Spleen (tissue), 11 donors: ENCODE data around the gene PRR33. TPM values are rescaled to one million over a fixed set of nuclear protein-coding genes. Genes with fewer than 3 reads are reported as not detected.

Experiments used
- DNase-seq: peaks from one replicate; pipeline ENCODE4 v3.0.0-alpha.2; 2020
- H3K27ac ChIP-seq, 8 donors: fragments of 200-600 bp; sonication (generic) in 7 of 8; 1 replicate in 4 of 8; 2 replicates in 4 of 8; pipeline versions ENCODE4 v1.5.0 to v1.8.0; 2016 to 2021; ENCODE audit warnings: inconsistent platforms in 4 of 8, mild to moderate bottlenecking in 4 of 8, moderate library complexity in 1 of 8
- H3K27me3 ChIP-seq, 7 donors: fragments of 200-600 bp; sonication (generic) in 6 of 7; replicated peaks in 1 of 7; 1 replicate in 4 of 7; 2 replicates in 3 of 7; pipeline versions ENCODE4 v1.5.0 to v1.8.0; 2016 to 2021; ENCODE audit warnings: inconsistent platforms in 3 of 7, mild to moderate bottlenecking in 1 of 7
- H3K36me3 ChIP-seq, 6 donors: fragments of 200-600 bp; sonication (generic) in 5 of 6; 1 replicate in 4 of 6; 2 replicates in 2 of 6; pipeline versions ENCODE4 v1.5.0 to v1.8.0; 2016 to 2021; ENCODE audit warnings: inconsistent platforms in 2 of 6
- H3K4me1 ChIP-seq, 6 donors: fragments of 200-600 bp; sonication (generic) in 5 of 6; 1 replicate in 3 of 6; 2 replicates in 3 of 6; pipeline versions ENCODE4 v1.5.0 to v1.8.0; 2016 to 2021; ENCODE audit warnings: inconsistent platforms in 3 of 6
- H3K4me3 ChIP-seq, 8 donors: fragments of 200-600 bp; sonication (generic) in 7 of 8; 1 replicate in 4 of 8; 2 replicates in 4 of 8; pipeline versions ENCODE4 v1.5.0 to v1.8.0; 2016 to 2021; ENCODE audit warnings: inconsistent platforms in 4 of 8, mild to moderate bottlenecking in 4 of 8, moderate library complexity in 2 of 8
- H3K9me3 ChIP-seq, 8 donors: fragments of 200-600 bp; sonication (generic) in 7 of 8; 1 replicate in 4 of 8; 2 replicates in 4 of 8; pipeline versions ENCODE4 v1.5.0 to v1.8.0; 2016 to 2021; ENCODE audit warnings: inconsistent platforms in 4 of 8
- CTCF ChIP-seq, 11 experiments: fragments of 200-600 bp in 7 of 11; fragments of 450-650 bp in 4 of 11; sonication (generic) in 4 of 11; IDR thresholded peaks in 8 of 11; conservative IDR thresholded peaks in 3 of 11; 1 replicate in 7 of 11; 2 replicates in 4 of 11; pipeline versions ENCODE4 v1.4.0 to v1.8.0; 2016 to 2021; ENCODE audit warnings: antibody characterized with exemption in 11 of 11, inconsistent platforms in 4 of 11, mild to moderate bottlenecking in 1 of 11
- POLR2A ChIP-seq, 3 donors: fragments of 450-650 bp; IDR thresholded peaks; one replicate each; pipeline ENCODE4 v1.5.1; 2017; ENCODE audit warnings: antibody characterized with exemption in 3 of 3, mild to moderate bottlenecking in 1 of 3
- POLR2AphosphoS5 ChIP-seq, 3 donors: sonication (generic); formaldehyde crosslinking; IDR thresholded peaks; one replicate each; pipeline ENCODE4 v1.5.1; 2017; ENCODE audit warnings: antibody characterized with exemption in 3 of 3
- WGBS, 5 donors: extraction: QIAGEN DNeasy Blood & Tissue Kit in 3 of 5; methylation state at CpG; one replicate each; pipeline versions ENCODE4 v1.1.5 to v1.1.7; 2013 to 2018; 5-methylcytosine and 5-hydroxymethylcytosine counted together
- intact Hi-C: fragments of 100-400 bp; cut with DNase I; formaldehyde crosslinking; loops from one replicate; pipeline ENCODE4 v1.15.0; 2023; ENCODE audit warnings: low total_unique reads
- polyA plus RNA-seq, 3 donors: library from polyadenylated mRNA; stranded (reverse); fragments of 200-250 nt; gene quantifications; one replicate each; pipeline ENCODE4 v1.2.1, GENCODE V29; 2013
- total RNA-seq, 7 donors: library from RNA; depleted of rRNA in 3 of 7; stranded (reverse); fragments of >200 nt in 3 of 7; fragmentation: NEBNext Ultra II Directional in 4 of 7; extraction: Animal tissue kit (Norgen Biotek cat#: 25700) in 4 of 7; gene quantifications; one replicate each; pipeline versions ENCODE4 v1.1.0 to v1.2.1, GENCODE V29; 2016 to 2021
- donor health status: healthy with polysubstance abuse.
- donor health status: DM: no; HTN: no; CAD: no; lungs with moderate emphysema.
- donor health status: DM: no; HTN: no; CAD: no.
- donor health status: Bipolar disorder and iron deficiency.
- donor health status: healthy.
- donor health status: DM: no; HTN: no; CAD: no.
- donor health status: DM: yes; HTN: yes; CAD: no.

Gene PRR33
- total and polyA plus RNA-seq, 10 donors: 0.03 to 0.64 (median 0.20) TPM; not detected in 7

- H3K27ac ChIP-seq: no peak overlapping the region
- TF ChIP-seq POLR2AphosphoS5 (IDR thresholded peaks at IDR 0.05) (no peak), CTCF (IDR thresholded peaks at IDR 0.05 in 8 of 11, conservative IDR thresholded peaks at IDR 0.05 in 3 of 11) (no peak), POLR2A (IDR thresholded peaks at IDR 0.05) (no peak)
- DNase-seq: peak; percentile 67
- H3K27me3 ChIP-seq: peaks cover 0 to 30% (median 0%) of the 10 kb centered on the region in 7 donors
- intact Hi-C loops: no loop called here
- H3K4me1 ChIP-seq: peaks cover 0 to 10% (median 6%) of the 10 kb centered on the region in 6 donors
- 84 to 90% (median 87%) methylated on average over 16 to 33 of the region's 33 CpGs for WGBS, 5 donors
- H3K9me3 ChIP-seq: no peaks in the 10 kb centered on the region
- no peak overlapping the region for H3K4me3 ChIP-seq
- no peaks in the 10 kb centered on the region for H3K36me3 ChIP-seq
Observed at GRCh38 chr11:1935156-1936071, 43.7 kb upstream of the PRR33 start.

- peak; percentile 67 for DNase-seq
- Histone ChIP-seq H3K9me3 (no peaks in the 10 kb centered on the region), H3K27ac (no peak overlapping the region), H3K4me1 (peaks cover 0 to 10% (median 6%) of the 10 kb centered on the region in 6 donors), H3K27me3 (peaks cover 0 to 30% (median 0%) of the 10 kb centered on the region in 7 donors), H3K36me3 (no peaks in the 10 kb centered on the region), H3K4me3 (no peak overlapping the region)
- intact Hi-C loops: no loop called here
- WGBS, 5 donors: 64 to 78% (median 73%) methylated on average over 20 to 24 of the region's 24 CpGs
- no peak for TF ChIP-seq CTCF (IDR thresholded peaks at IDR 0.05 in 8 of 11, conservative IDR thresholded peaks at IDR 0.05 in 3 of 11)
- TF ChIP-seq POLR2AphosphoS5 (IDR thresholded peaks at IDR 0.05): no peak
- no peak for TF ChIP-seq POLR2A (IDR thresholded peaks at IDR 0.05)
Observed at GRCh38 chr11:1934335-1935155, 42.9 kb upstream of the PRR33 start.

- intact Hi-C loops: no loop called here
- Histone ChIP-seq H3K27ac (no peak overlapping the region), H3K9me3 (no peaks in the 10 kb centered on the region), H3K4me1 (peaks cover 0 to 3% (median under 1%) of the 10 kb centered on the region in 6 donors), H3K4me3 (no peak overlapping the region), H3K27me3 (peaks cover 0 to 23% (median 0%) of the 10 kb centered on the region in 7 donors), H3K36me3 (no peaks in the 10 kb centered on the region)
- peak; percentile 34 for DNase-seq
- TF ChIP-seq POLR2AphosphoS5 (IDR thresholded peaks at IDR 0.05): no peak
- no peak for TF ChIP-seq POLR2A (IDR thresholded peaks at IDR 0.05)
- TF ChIP-seq CTCF (IDR thresholded peaks at IDR 0.05 in 8 of 11, conservative IDR thresholded peaks at IDR 0.05 in 3 of 11): no peak
- WGBS, 5 donors: 85 to 88% (median 88%) methylated on average over 18 of the region's 18 CpGs
Observed at GRCh38 chr11:1933416-1934334, 42.0 kb upstream of the PRR33 start.
